Spleen (tissue), 7 donors: ENCODE data around the gene MCM8.

Experiments
- CTCF ChIP-seq, 11 experiments: fragments of 200-600 bp in 7 of 11; fragments of 450-650 bp in 4 of 11; sonication (generic) in 4 of 11; IDR thresholded peaks in 8 of 11; conservative IDR thresholded peaks in 3 of 11; 1 replicate in 7 of 11; 2 replicates in 4 of 11; pipeline versions ENCODE4 v1.4.0 to v1.8.0; 2016 to 2021; ENCODE audit warnings: antibody characterized with exemption in 11 of 11, inconsistent platforms in 4 of 11, mild to moderate bottlenecking in 1 of 11
- POLR2A ChIP-seq, 3 donors: fragments of 450-650 bp; IDR thresholded peaks; one replicate each; pipeline ENCODE4 v1.5.1; 2017; ENCODE audit warnings: antibody characterized with exemption in 3 of 3, mild to moderate bottlenecking in 1 of 3
- POLR2AphosphoS5 ChIP-seq, 3 donors: sonication (generic); formaldehyde crosslinking; IDR thresholded peaks; one replicate each; pipeline ENCODE4 v1.5.1; 2017; ENCODE audit warnings: antibody characterized with exemption in 3 of 3
- donor health status: DM: no; HTN: no; CAD: no; lungs with moderate emphysema.
- donor health status: DM: no; HTN: no; CAD: no.
- donor health status: DM: no; HTN: no; CAD: no.

- TF ChIP-seq CTCF (IDR thresholded peaks at IDR 0.05 in 8 of 11, conservative IDR thresholded peaks at IDR 0.05 in 3 of 11) (no peak), POLR2AphosphoS5 (IDR thresholded peaks at IDR 0.05) (no peak), POLR2A (IDR thresholded peaks at IDR 0.05) (no peak)
Measured at GRCh38 chr20:5967469-5967868, 17.0 kb downstream of the MCM8 start.
